ENCODE measurements around the gene POLR3F. TPM values are rescaled to one million over a fixed set of nuclear protein-coding genes. Genes with fewer than 3 reads are reported as not detected.

Gene POLR3F
- total and polyA plus RNA-seq, 2 experiments from 2014 or later: 9.1 to 10.8 TPM

DNA sequence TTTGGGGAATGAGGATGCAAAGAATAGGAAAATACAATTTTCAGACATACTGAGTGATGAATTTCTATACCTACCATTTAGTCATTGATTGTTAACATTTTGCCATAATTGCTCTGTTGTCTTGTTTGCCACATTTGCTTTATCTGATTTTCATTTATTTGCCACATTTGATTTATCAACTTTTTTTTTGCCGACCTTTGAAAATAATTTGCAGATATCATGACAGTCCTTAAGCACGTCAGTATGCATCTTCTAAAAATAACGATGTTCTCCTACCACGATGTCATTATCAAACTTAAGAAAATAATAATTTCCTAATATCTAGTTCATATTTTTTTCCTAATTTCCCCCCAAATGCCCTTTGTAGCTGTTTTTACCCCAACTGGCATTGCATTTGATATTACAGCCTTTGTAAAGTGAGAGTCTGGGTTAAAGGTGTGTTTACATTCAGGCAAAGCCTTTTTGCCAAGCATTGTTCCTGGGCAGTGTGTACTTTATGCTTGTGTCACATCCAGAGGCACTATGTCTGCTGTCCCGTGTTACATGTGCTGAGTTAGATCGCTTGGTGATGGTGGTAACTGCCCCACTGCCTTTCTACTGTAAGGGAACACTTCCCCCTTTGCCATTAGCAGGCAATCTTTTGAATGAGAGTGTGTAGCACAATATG lies 66.9 kb downstream of the POLR3F start:
- Histone ChIP-seq H3K4me3 (no peak overlapping the region), H4K20me1 (ENCODE audit: insufficient read depth, poor library complexity, severe bottlenecking) (no peaks in the 10 kb centered on the region), H2AFZ (no peak overlapping the region), H3K9me2 (replicated peaks; ENCODE audit: insufficient read depth) (no peaks in the 10 kb centered on the region), H3K4me2 (no peak overlapping the region), H3K27me3 (no peaks in the 10 kb centered on the region), H3K79me2 (no peaks in the 10 kb centered on the region), H3K4me1 (ENCODE audit: insufficient read depth) (no peaks in the 10 kb centered on the region), H3K27ac (no peak overlapping the region), H3K9me3 (ENCODE audit: low read depth) (no peaks in the 10 kb centered on the region), H3K36me3 (replicated peaks; ENCODE audit: insufficient read depth, low read depth) (peaks cover 7% of the 10 kb centered on the region)
- no peak for TF ChIP-seq EZH2 (IDR thresholded peaks at IDR 0.05; ENCODE audit: borderline replicate concordance)
- no peak for TF ChIP-seq EZH2phosphoT487 (IDR thresholded peaks at IDR 0.05; ENCODE audit: low read depth, severe bottlenecking, unreplicated experiment)
- TF ChIP-seq, protein P1, sequence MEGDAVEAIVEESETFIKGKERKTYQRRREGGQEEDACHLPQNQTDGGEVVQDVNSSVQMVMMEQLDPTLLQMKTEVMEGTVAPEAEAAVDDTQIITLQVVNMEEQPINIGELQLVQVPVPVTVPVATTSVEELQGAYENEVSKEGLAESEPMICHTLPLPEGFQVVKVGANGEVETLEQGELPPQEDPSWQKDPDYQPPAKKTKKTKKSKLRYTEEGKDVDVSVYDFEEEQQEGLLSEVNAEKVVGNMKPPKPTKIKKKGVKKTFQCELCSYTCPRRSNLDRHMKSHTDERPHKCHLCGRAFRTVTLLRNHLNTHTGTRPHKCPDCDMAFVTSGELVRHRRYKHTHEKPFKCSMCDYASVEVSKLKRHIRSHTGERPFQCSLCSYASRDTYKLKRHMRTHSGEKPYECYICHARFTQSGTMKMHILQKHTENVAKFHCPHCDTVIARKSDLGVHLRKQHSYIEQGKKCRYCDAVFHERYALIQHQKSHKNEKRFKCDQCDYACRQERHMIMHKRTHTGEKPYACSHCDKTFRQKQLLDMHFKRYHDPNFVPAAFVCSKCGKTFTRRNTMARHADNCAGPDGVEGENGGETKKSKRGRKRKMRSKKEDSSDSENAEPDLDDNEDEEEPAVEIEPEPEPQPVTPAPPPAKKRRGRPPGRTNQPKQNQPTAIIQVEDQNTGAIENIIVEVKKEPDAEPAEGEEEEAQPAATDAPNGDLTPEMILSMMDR (IDR thresholded peaks at IDR 0.05; ENCODE audit: poor library complexity): no peak
- DNase-seq (ENCODE audit: low spot score): no peak
- WGBS (ENCODE audit: low lambda C conversion rate, missing lambda C conversion rate): 84% methylated on average over 6 of the region's 6 CpGs

MicroRNAs encoded within 50 kb of the gene (microRNA counts, 767-probe panel; counts per million panel counts)
- not detected for microRNA hsa-miR-3192

Small RNA genes lying within 50 kb of the gene (microRNA-seq; reads per million reads assigned to microRNA genes)
- not detected for gene MIR3192

Small RNA genes lying within 50 kb of the gene (small RNA-seq; reads per million reads assigned to genes)
- gene MIR3192 (not detected), gene RNA5SP476 (not detected)

Other genes starting within 250 kb of the POLR3F start
- gene ZNF133, start 178.9 kb upstream of the POLR3F start, total RNA-seq: 16.7 and 22.4 TPM in 2 replicates
- 10.8 and 10.9 TPM in 2 replicates for gene ZNF133, start 178.9 kb upstream of the POLR3F start, polyA plus RNA-seq
- gene DZANK1, start 360 bp upstream of the POLR3F start, total RNA-seq: 1.1 and 1.8 TPM in 2 replicates
- 2.0 and 2.2 TPM in 2 replicates for gene DZANK1, start 360 bp upstream of the POLR3F start, polyA plus RNA-seq
- 22.5 and 31.7 TPM in 2 replicates for gene RBBP9, start 29.8 kb downstream of the POLR3F start, total RNA-seq
- 6.6 and 8.0 TPM in 2 replicates for gene RBBP9, start 29.8 kb downstream of the POLR3F start, polyA plus RNA-seq
- 47.7 and 49.9 TPM in 2 replicates for gene SEC23B, start 40.5 kb downstream of the POLR3F start, total RNA-seq
- gene SEC23B, start 40.5 kb downstream of the POLR3F start, polyA plus RNA-seq: 43.0 and 50.4 TPM in 2 replicates
- gene SMIM26, start 100.0 kb downstream of the POLR3F start, total RNA-seq: 125 and 144 TPM in 2 replicates
- 131 and 132 TPM in 2 replicates for gene SMIM26, start 100.0 kb downstream of the POLR3F start, polyA plus RNA-seq
- 33.2 and 40.1 TPM in 2 replicates for gene DTD1, start 120.7 kb downstream of the POLR3F start, total RNA-seq
- 30.1 and 32.9 TPM in 2 replicates for gene DTD1, start 120.7 kb downstream of the POLR3F start, polyA plus RNA-seq